Measurements from ENCODE around the gene RPS4Y1.

The RPS4Y1 gene

GRCh38 chrY:2835230-2835629 lies 6.2 kb upstream of the RPS4Y1 start:
- TF ChIP-seq CTCF (conservative IDR thresholded peaks at IDR 0.05; ENCODE audit: control insufficient read depth, insufficient read depth, low read depth, low read length) = no peak
- DNase-seq (ENCODE audit: low read depth) = no peak
- no peak overlapping the region for H3K4me3 ChIP-seq (ENCODE audit: control insufficient read depth, low read depth, low read length)

- TF ChIP-seq CTCF (conservative IDR thresholded peaks at IDR 0.05; ENCODE audit: control insufficient read depth, insufficient read depth, low read depth, low read length) = no peak
Measured at GRCh38 chrY:2837078-2837477, 4.3 kb upstream of the RPS4Y1 start.

GRCh38 chrY:2837932-2838331 lies 3.5 kb upstream of the RPS4Y1 start:
- TF ChIP-seq CTCF (conservative IDR thresholded peaks at IDR 0.05; ENCODE audit: control insufficient read depth, insufficient read depth, low read depth, low read length) = no peak
- no peak for DNase-seq (ENCODE audit: low read depth)
- no peak overlapping the region for H3K4me3 ChIP-seq (ENCODE audit: control insufficient read depth, low read depth, low read length)

More at GRCh38 chrY:2837078-2837477, 4.3 kb upstream of the RPS4Y1 start:
- no peak overlapping the region for H3K4me3 ChIP-seq (ENCODE audit: control insufficient read depth, low read depth, low read length)
- DNase-seq (ENCODE audit: low read depth) = no peak

GRCh38 chrY:2846791-2847190 lies 5.4 kb downstream of the RPS4Y1 start:
- TF ChIP-seq CTCF (conservative IDR thresholded peaks at IDR 0.05; ENCODE audit: control insufficient read depth, insufficient read depth, low read depth, low read length) = no peak
- no peak for DNase-seq (ENCODE audit: low read depth)
- no peak overlapping the region for H3K4me3 ChIP-seq (ENCODE audit: control insufficient read depth, low read depth, low read length)

GRCh38 chrY:2848384-2848783 lies 7.0 kb downstream of the RPS4Y1 start:
- DNase-seq (ENCODE audit: low read depth) = no peak
- no peak overlapping the region for H3K4me3 ChIP-seq (ENCODE audit: control insufficient read depth, low read depth, low read length)
- TF ChIP-seq CTCF (conservative IDR thresholded peaks at IDR 0.05; ENCODE audit: control insufficient read depth, insufficient read depth, low read depth, low read length) = no peak

GRCh38 chrY:2849368-2849767 lies 8.0 kb downstream of the RPS4Y1 start:
- no peak for DNase-seq (ENCODE audit: low read depth)
- TF ChIP-seq CTCF (conservative IDR thresholded peaks at IDR 0.05; ENCODE audit: control insufficient read depth, insufficient read depth, low read depth, low read length) = no peak
- no peak overlapping the region for H3K4me3 ChIP-seq (ENCODE audit: control insufficient read depth, low read depth, low read length)

- no peak for DNase-seq (ENCODE audit: low read depth)
- no peak for TF ChIP-seq CTCF (conservative IDR thresholded peaks at IDR 0.05; ENCODE audit: control insufficient read depth, insufficient read depth, low read depth, low read length)
- H3K4me3 ChIP-seq (ENCODE audit: control insufficient read depth, low read depth, low read length) = no peak overlapping the region
Measured at GRCh38 chrY:2854145-2854774, 12.9 kb downstream of the RPS4Y1 start.

All from fibroblast of mammary gland (primary cell).